ENCODE measurements around the gene FREY1.

- TF ChIP-seq CTCF (conservative IDR thresholded peaks at IDR 0.05; ENCODE audit: low read length) (no peak), EZH2phosphoT487 (IDR thresholded peaks at IDR 0.05; ENCODE audit: borderline replicate concordance) (no peak)
These were observed 18.9 kb upstream of the FREY1 start for GRCh38 chr11:45926001-45926401.

Data from Loucy (cell line).